Cardiac fibroblast (primary cell): ENCODE results near the gene XRN2.
"Not testable (repeated sequence)": the region's sequence is repeated elsewhere in the genome, so short reads cannot be mapped to it uniquely, and the experiment has no call there.

Experiments
- DNase-seq, 2 donors: peaks; one replicate each; pipeline versions ENCODE4 v3.0.0 to v3.0.0-alpha.2; 2010; ENCODE audit warnings: low read depth in 2 of 2
- H3K4me3 ChIP-seq, 2 donors: replicated peaks in 1 of 2; 1 replicate in 1 of 2; 2 replicates in 1 of 2; pipeline ENCODE4 v1.5.1; 2011; ENCODE audit warnings: low read depth in 2 of 2, low read length in 2 of 2, mild to moderate bottlenecking in 2 of 2, moderate library complexity in 1 of 2
- TF ChIP-seq, protein P1 (sequence below): IDR thresholded peaks from one replicate; pipeline ENCODE4 v1.5.1; 2011; ENCODE audit warnings: low read depth, mild to moderate bottlenecking, low read length, inconsistent platforms

The XRN2 gene

DNA sequence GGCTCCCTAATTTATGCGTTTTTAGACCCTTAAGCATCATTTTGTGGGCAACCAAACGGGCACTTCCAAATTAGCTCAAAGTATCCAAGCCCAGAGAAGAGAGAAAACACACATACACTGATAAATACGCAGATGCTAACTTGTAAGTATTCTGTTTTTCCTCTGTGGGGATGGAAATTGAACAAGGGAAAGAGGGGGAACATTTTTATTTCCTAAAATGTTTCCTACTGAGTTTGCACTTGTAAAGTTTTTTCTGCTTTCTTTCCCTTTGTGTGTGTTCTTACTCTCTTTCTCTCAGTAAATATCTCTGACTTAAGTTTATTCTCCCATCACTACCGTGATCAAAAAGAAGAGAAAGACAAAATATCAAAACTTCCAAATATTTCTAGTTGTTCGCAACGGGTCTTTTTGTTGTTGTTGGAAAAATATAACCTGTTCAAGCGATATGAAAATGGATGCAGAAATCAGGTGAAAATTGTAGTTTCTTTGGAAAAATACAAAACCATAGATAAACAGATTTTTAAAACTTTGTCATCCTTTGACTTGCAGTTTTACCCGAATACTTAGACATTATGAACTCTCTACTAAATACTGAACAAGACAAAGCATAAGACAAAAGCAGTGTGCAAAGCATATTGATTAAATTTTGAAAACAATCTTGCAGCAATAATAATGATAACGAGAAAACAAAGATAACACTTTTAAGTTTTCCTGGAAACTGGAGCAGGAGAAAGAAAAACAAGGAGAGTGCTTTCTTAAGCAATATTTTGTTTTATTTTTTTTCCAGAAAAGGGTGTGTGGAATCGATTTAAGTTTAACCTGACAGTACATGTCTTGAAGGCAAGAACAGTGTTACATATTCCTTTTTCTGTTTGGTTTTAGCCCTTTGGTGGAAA, 95.2 kb downstream of the XRN2 start:
- no peak for DNase-seq
- TF ChIP-seq, protein P1, sequence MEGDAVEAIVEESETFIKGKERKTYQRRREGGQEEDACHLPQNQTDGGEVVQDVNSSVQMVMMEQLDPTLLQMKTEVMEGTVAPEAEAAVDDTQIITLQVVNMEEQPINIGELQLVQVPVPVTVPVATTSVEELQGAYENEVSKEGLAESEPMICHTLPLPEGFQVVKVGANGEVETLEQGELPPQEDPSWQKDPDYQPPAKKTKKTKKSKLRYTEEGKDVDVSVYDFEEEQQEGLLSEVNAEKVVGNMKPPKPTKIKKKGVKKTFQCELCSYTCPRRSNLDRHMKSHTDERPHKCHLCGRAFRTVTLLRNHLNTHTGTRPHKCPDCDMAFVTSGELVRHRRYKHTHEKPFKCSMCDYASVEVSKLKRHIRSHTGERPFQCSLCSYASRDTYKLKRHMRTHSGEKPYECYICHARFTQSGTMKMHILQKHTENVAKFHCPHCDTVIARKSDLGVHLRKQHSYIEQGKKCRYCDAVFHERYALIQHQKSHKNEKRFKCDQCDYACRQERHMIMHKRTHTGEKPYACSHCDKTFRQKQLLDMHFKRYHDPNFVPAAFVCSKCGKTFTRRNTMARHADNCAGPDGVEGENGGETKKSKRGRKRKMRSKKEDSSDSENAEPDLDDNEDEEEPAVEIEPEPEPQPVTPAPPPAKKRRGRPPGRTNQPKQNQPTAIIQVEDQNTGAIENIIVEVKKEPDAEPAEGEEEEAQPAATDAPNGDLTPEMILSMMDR: no peak
- no peak overlapping the region for H3K4me3 ChIP-seq

DNA sequence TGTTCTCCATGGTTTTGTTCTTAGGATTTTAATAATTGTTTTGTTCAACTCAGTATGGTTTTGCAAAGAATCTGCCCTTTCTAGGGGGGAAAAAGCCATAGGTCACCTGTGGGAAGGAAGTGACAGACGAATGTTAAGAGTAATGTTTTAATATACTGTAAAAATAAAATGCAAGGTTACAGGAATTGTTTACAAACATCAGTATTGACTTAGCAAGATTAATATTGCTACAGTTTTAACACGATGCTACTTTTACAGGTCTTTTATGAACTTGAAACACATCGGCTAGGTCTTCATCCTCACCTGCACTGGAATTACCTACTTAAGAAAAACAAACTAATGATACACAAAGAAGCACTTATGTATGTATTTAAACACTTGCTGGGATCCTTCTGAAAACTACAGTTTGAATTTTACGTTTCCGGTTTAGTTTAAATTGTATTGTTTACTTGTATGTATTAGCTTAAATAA, 95.9 kb downstream of the XRN2 start:
- DNase-seq: no peak
- TF ChIP-seq, protein P1: no peak
- no peak overlapping the region for H3K4me3 ChIP-seq

DNA sequence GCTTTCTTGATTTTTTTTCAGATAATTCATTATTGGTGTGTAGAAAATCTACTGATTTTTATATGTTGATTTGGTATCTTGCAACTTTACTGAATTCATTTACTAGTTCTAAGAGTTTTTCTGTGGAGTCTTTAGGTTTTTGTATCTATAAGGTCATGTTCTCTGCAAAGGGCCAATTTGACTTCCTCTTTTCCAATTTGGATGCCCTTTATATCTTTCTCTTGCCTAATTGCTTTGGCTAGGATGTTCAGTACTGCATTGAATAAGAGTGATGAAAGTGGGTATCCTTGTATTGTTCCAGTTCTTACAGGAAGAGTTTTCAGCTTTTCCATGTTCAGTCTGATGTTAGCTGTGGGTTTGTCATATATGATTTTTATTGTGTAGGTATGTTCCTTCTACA, 108.6 kb downstream of the XRN2 start:
- TF ChIP-seq, protein P1: no peak
- DNase-seq: no peak
- no peak overlapping the region for H3K4me3 ChIP-seq

DNA sequence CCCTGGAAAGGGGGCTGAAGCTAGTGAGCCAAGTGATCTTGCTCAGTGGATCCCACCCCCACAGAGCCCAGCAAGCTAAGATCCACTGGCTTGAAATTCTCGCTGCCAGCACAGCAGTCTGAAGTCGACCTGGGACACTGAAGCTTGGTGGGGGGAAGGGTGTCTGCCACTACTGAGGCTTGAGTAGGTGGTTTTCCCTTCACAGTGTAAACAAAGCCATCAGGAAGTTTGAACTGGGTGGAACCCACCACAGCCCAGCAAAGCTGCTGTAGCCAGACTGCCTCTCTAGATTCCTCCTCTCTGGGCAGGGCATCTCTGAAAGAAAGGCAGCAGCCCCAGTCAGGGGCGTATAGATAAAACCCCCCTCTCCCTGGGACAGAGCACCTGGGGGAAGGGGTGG, 110.9 kb downstream of the XRN2 start:
- not testable (repeated sequence) for DNase-seq, H3K4me3 ChIP-seq

DNA sequence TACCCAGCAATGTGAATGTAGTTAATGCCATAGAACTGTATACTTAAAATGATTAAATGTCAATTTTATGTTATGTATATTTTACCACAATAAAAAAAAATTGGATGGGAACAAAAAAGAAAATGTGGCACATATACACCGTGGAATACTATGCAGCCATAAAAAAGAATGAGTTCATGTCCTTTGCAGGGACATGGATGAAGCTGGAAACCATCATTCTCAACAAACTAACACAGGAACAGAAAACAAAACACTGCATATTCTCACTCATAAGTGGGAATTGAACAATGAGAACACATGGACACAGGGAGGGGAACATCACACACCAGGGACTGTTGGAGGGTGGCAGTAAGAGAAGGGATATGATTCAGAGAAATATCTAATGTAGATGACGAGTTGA, 116.0 kb downstream of the XRN2 start:
- H3K4me3 ChIP-seq, DNase-seq: not testable (repeated sequence)

DNA sequence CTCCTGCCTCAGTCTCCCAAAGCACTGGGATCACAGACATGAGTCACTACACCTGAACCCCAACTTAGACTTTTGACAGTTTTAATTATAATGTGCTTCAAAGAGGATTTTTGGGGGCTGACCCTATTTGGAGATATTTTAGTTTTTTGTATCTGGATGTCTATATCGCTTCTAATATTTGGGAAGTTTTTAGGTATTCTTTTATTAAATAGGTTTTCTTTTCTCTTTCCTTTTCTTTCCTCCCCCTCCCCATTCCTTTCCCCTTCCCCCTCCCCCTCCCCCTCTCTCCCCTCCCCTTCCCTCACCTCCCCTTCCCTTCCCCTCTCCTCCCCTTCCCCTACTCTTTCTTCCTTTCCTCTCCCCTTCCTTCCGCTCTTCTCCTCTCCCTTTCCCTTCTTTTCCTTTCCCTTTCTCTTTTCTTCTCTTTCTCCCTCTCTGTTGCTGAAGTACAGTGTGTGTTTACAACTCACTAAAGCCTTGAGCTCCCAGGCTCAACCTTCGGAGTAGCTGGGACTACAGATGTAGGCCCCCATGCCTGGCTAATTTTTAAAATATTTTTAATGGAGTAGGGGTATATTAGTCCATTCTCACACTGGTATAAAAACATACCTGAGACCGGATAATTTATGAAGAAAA, 118.6 kb downstream of the XRN2 start:
- no peak for DNase-seq
- no peak overlapping the region for H3K4me3 ChIP-seq
- TF ChIP-seq, protein P1: no peak

DNA sequence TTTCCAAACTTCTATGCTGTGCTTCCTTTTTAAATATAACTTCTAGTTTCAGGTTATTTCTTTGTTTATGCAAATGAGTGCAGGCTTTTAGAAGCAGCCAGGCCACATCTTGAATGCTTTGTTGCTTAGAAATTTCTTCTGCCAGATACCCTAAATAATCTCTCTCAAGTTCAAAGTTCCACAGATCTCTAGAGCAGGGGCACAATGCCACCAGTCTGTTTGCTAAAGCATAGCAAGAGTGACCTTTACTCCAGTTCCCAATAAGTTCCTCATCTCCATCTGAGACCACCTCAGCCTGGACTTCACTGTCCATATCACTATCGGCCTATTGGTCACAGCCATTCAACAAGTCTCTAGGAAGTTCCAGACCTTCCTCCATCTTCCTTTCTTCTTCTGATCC, 120.6 kb downstream of the XRN2 start:
- not testable (repeated sequence) for DNase-seq, H3K4me3 ChIP-seq

DNA sequence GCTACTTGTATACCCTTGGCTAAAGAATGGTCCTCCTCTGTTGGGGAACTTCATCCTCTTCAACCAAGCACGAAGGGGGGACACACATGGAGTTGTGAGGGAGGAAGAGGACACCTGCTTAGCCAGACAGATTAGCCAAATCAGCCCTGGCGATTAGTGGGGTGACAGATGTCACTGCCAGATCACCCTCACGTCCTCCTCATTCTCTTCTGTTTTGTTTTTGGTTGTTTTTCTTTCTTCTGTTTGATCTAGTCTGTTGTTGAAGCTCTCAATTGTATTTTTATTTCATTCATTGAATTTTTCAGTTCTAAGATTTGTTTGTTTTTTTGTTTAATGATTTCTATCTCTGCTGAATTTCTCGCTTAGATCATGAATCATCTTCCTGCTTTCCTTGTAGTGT, 121.7 kb downstream of the XRN2 start:
- no peak overlapping the region for H3K4me3 ChIP-seq
- TF ChIP-seq, protein P1: no peak
- DNase-seq: no peak
